ENCODE results near the gene ERBB2.

The ERBB2 gene

GRCh38 chr17:39661744-39662541 lies 37.9 kb upstream of the ERBB2 start:
- no peak for TF ChIP-seq EZH2phosphoT487 (IDR thresholded peaks at IDR 0.05; ENCODE audit: borderline replicate concordance)
- TF ChIP-seq CTCF (conservative IDR thresholded peaks at IDR 0.05; ENCODE audit: low read length) = no peak
- no peaks in the 10 kb centered on the region for H4K20me1 ChIP-seq (ENCODE audit: insufficient read depth, low read length, poor library complexity, severe bottlenecking)
- no peaks in the 10 kb centered on the region for H3K9me2 ChIP-seq (replicated peaks; ENCODE audit: low read depth, low read length)
- H2AFZ ChIP-seq (ENCODE audit: low read length) = no peak overlapping the region
- H3K79me2 ChIP-seq (ENCODE audit: insufficient read depth, low read length) = no peaks in the 10 kb centered on the region
- no peaks in the 10 kb centered on the region for H3K27me3 ChIP-seq (ENCODE audit: insufficient read depth, low read length, poor library complexity, severe bottlenecking)
- no peak overlapping the region for H3K4me2 ChIP-seq (ENCODE audit: low read depth, low read length, poor library complexity, severe bottlenecking)
- H3K36me3 ChIP-seq (ENCODE audit: insufficient read depth, low read length) = peaks cover 49% of the 10 kb centered on the region; the same call in 1 of the 2 replicates
- H3K4me1 ChIP-seq (ENCODE audit: insufficient read depth, low read length, poor library complexity, severe bottlenecking) = no peaks in the 10 kb centered on the region
- no peak overlapping the region for H3K9ac ChIP-seq (ENCODE audit: low read depth, low read length, poor library complexity, severe bottlenecking)
- H3K4me3 ChIP-seq (ENCODE audit: low read length, poor library complexity, severe bottlenecking) = no peak overlapping the region
- H3F3A ChIP-seq (ENCODE audit: low read depth) = no peaks in the 10 kb centered on the region
- H3K9me3 ChIP-seq (ENCODE audit: insufficient read depth, low read depth, low read length) = no peaks in the 10 kb centered on the region

GRCh38 chr17:39662551-39663339 lies 37.1 kb upstream of the ERBB2 start:
- no peaks in the 10 kb centered on the region for H3F3A ChIP-seq (ENCODE audit: low read depth)
- no peaks in the 10 kb centered on the region for H3K9me2 ChIP-seq (replicated peaks; ENCODE audit: low read depth, low read length)
- TF ChIP-seq CTCF (conservative IDR thresholded peaks at IDR 0.05; ENCODE audit: low read length) = no peak
- no peak for TF ChIP-seq EZH2phosphoT487 (IDR thresholded peaks at IDR 0.05; ENCODE audit: borderline replicate concordance)
- peaks cover 47% of the 10 kb centered on the region; the same call in 1 of the 2 replicates for H3K36me3 ChIP-seq (ENCODE audit: insufficient read depth, low read length)
- no peak overlapping the region for H3K4me3 ChIP-seq (ENCODE audit: low read length, poor library complexity, severe bottlenecking)
- no peak overlapping the region for H2AFZ ChIP-seq (ENCODE audit: low read length)
- H3K4me1 ChIP-seq (ENCODE audit: insufficient read depth, low read length, poor library complexity, severe bottlenecking) = no peaks in the 10 kb centered on the region
- no peak overlapping the region for H3K4me2 ChIP-seq (ENCODE audit: low read depth, low read length, poor library complexity, severe bottlenecking)
- H3K79me2 ChIP-seq (ENCODE audit: insufficient read depth, low read length) = no peaks in the 10 kb centered on the region
- no peaks in the 10 kb centered on the region for H4K20me1 ChIP-seq (ENCODE audit: insufficient read depth, low read length, poor library complexity, severe bottlenecking)
- H3K9me3 ChIP-seq (ENCODE audit: insufficient read depth, low read depth, low read length) = no peaks in the 10 kb centered on the region
- no peak overlapping the region for H3K9ac ChIP-seq (ENCODE audit: low read depth, low read length, poor library complexity, severe bottlenecking)
- no peaks in the 10 kb centered on the region for H3K27me3 ChIP-seq (ENCODE audit: insufficient read depth, low read length, poor library complexity, severe bottlenecking)

- Histone ChIP-seq H3K79me2 (ENCODE audit: insufficient read depth, low read length) (no peaks in the 10 kb centered on the region), H3F3A (ENCODE audit: low read depth) (no peaks in the 10 kb centered on the region), H3K27me3 (ENCODE audit: insufficient read depth, low read length, poor library complexity, severe bottlenecking) (no peaks in the 10 kb centered on the region), H3K9me2 (replicated peaks; ENCODE audit: low read depth, low read length) (no peaks in the 10 kb centered on the region), H3K4me3 (ENCODE audit: low read length, poor library complexity, severe bottlenecking) (no peak overlapping the region), H3K9me3 (ENCODE audit: insufficient read depth, low read depth, low read length) (no peaks in the 10 kb centered on the region), H3K9ac (ENCODE audit: low read depth, low read length, poor library complexity, severe bottlenecking) (no peak overlapping the region), H3K4me1 (ENCODE audit: insufficient read depth, low read length, poor library complexity, severe bottlenecking) (no peaks in the 10 kb centered on the region), H4K20me1 (ENCODE audit: insufficient read depth, low read length, poor library complexity, severe bottlenecking) (no peaks in the 10 kb centered on the region), H2AFZ (ENCODE audit: low read length) (no peak overlapping the region), H3K36me3 (ENCODE audit: insufficient read depth, low read length) (peaks cover 41% of the 10 kb centered on the region; the same call in 1 of the 2 replicates), H3K4me2 (ENCODE audit: low read depth, low read length, poor library complexity, severe bottlenecking) (no peak overlapping the region)
- no peak for TF ChIP-seq CTCF (conservative IDR thresholded peaks at IDR 0.05; ENCODE audit: low read length)
- TF ChIP-seq EZH2phosphoT487 (IDR thresholded peaks at IDR 0.05; ENCODE audit: borderline replicate concordance) = no peak
These were observed 36.5 kb upstream of the ERBB2 start for GRCh38 chr17:39663340-39663687.
